ENCODE results near the gene ADRA1B.
A peak's percentile ranks its signal among the peaks of the same experiment; 100 is the strongest.

ADRA1B gene

GRCh38 chr5:159915904-159916840 is at the start of gene ADRA1B:
Gene ADRA1B (plus strand): TSS chr5:159916482. CDS start chr5:159916906, 424 bp downstream.
- DNase-seq, result peak; percentile 78

- peak; percentile 82 for DNase-seq
Measured at GRCh38 chr5:159873680-159874079, 42.6 kb upstream of the ADRA1B start.

- DNase-seq, result peak; percentile 89
Measured at GRCh38 chr5:159874263-159874662, 42.0 kb upstream of the ADRA1B start.

DNA sequence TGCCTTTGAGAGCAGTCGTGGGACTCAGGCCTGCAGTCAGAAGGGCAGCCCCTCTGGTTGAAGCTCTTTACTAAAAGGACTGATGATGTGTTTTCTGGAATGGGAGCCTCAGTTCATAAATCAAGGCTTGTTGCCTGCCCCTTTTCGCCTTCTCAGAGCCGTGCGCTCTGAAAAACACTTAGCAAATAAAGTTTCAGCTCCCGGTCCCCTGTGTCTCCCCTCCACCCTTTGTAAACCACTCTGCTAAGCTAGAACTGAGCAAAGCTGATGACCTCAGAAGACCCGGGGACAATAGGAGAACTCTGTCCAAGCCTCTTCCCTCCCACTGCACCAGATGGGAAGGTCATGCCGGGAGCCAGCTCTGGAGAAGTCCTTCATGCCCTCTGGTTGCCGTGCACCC is 39.3 kb upstream of the ADRA1B start:
- DNase-seq, result no peak

DNA sequence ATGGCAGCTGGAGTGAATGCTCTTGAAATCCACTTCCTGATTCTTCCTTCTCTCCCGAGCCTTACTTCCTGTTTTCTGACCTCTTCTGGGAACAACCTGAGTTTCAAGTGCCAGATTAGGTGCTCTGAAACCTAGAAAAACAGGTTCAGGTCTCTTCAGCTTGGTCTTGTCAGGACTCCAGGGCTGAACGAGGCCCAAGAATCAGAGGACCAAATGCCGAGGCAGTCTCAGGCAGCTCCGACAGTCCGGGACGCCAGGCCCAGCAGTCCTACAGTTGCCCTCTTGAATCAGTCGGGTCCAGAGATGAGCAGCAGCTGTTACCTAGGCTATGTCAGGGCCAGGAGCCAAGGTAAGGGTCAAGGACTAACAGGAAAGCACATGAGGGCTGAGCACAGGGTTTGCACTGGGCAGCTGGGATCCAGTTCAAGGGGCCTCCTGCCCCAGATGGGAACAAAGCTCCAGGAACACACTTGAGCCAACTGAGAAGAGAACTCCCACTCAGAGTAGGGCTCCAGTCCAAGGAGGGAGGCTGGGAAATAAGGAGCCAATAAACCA is 38.3 kb upstream of the ADRA1B start:
- no peak for DNase-seq

DNA sequence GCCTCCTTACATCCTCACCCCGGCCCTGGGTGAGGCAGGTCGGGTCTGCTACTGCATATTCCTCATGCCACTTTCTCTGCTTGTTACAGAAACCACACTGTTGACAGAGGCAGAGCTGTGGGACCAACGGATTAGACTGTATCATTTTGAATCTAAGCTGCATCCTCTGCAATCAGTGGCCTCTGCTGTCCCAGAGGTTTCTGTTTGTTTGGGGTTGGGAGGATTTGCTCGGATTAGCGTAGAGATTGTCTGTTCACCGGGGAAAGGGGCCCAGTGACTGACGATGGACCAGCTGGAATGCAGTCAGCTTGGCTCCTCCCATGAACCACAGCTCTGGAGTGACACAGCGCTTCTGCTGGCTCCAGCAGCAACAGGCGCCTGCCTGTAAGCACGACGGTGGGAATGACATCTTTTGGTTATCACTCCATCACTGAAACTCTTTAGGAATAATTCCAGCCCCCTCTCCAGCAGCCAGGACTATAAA is 37.3 kb upstream of the ADRA1B start:
- peak; percentile 99 for DNase-seq

DNA sequence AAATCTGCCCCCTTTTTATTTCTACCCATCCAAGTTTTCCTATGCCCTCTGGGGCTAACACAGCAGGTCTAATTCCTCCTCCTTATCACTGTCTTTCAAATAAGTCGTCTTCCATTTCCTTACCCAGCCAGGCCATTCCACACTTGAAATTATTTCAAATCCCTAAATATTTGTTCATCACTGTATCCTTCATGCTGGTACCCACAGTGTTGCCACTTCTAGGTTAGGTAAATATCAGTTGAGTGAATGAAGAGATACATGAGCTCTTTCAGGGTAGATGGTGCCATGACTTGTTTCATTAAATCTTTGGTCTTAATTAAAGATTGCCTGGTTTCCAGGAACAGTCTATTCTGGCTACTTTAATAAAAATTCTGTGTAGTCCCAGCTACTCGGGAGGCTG is 35.6 kb upstream of the ADRA1B start:
- DNase-seq, result no peak

DNA sequence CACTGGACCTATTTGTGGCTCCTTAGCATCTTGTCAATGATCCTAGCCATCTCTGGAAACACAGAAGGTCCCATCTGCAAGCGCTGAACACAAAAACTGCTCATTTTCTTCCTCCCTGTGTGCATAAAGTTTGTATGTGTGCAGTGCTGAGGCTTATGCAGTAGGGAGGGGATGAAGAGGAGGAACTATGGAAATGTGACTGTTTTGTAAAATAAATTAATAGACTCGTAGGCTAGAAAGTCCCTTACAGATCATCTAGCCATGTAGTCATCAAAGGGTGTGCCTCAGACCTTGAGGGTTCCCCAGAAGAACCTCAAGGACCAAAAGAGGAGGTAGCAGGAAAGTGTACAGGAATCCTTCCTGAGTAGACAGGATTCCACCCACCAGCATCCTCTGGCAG is 34.3 kb upstream of the ADRA1B start:
- no peak for DNase-seq

GRCh38 chr5:159883522-159883950 is 32.7 kb upstream of the ADRA1B start:
- peak; percentile 98 for DNase-seq

GRCh38 chr5:159884917-159885620 is 31.2 kb upstream of the ADRA1B start:
- DNase-seq, result peak; percentile 53

DNA sequence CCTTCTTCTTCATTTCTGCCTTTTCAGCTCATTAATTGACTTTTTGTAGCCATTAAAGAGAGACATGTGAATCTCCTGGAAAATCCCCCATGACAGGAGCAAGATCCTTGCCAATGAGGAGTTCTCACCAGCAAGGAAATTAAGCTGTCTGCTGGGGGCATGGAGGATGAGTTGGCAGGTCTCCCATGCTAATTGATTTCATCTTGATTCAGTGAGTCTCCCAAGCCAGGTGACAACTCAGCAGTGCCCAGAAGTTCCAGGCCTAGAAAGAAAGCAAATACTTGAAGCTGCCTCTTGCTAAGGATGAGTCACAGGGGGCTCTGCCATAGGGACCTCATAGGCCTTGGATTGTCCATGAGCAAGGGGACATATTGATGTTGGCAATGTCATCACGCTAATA is 30.0 kb upstream of the ADRA1B start:
- peak; percentile 75 for DNase-seq

- no peak for DNase-seq
Measured at GRCh38 chr5:159887050-159887449, 29.2 kb upstream of the ADRA1B start.

DNA sequence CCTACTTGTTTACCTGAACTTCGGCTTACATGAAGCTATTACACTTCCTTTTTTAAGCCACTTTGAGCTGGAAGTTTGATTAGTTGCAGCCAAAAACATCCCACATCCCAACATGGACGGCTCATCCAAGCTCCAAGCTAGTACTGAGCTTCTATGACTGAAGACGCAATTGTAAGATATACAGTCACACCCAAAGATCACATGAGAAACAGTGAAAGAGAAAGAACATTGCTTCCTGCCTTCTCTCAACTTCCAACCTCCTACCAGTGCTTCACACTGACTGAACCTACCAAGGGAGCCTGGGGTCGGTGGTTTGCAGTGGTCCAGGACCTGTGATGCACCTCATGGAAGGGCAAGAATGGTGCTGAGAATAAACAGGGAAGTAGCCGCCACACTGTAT is 27.4 kb upstream of the ADRA1B start:
- DNase-seq, result no peak

DNA sequence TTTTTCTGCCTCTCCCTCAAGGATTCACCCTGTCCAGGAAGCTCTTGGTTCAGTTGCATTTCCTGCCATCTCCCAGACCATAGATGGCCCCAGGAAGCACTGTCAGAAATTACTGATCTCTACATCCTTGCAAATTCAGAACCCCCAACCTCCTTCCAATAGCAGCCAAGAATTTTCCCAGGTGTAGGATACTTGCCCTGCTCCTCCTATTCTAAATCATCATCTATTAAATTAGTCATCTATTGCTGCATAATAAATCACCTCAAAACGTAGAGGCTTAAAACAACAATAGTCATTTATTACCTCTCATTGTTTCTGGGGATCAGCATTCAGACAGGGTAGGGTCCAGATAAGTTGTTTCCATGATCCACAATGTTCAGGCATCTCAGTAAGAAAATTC is 26.1 kb upstream of the ADRA1B start:
- DNase-seq, result no peak

DNA sequence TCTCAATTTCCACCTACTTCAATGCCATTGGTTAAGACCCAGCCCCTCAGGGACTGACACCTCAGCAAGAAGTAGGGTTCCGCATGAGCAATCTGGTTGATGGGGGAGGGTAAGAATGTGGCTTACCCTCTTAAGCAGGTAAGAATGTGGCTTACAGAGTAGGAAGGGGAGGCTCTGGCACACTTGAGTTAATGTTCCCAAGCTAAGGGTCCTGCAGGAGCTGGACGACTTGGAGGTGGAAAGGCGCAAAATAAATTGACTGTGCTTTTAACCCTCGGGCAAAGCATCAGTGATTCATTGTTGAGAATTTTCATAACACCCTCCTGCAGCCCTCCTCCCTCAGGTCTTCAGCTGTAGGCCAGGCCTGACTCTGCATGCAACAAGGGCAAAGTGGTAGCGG is 24.9 kb upstream of the ADRA1B start:
- DNase-seq, result no peak

GRCh38 chr5:159893040-159893695 is 23.1 kb upstream of the ADRA1B start:
- peak; percentile 65 for DNase-seq

- DNase-seq, result no peak
Measured at GRCh38 chr5:159894149-159894720, 22.0 kb upstream of the ADRA1B start.

DNA sequence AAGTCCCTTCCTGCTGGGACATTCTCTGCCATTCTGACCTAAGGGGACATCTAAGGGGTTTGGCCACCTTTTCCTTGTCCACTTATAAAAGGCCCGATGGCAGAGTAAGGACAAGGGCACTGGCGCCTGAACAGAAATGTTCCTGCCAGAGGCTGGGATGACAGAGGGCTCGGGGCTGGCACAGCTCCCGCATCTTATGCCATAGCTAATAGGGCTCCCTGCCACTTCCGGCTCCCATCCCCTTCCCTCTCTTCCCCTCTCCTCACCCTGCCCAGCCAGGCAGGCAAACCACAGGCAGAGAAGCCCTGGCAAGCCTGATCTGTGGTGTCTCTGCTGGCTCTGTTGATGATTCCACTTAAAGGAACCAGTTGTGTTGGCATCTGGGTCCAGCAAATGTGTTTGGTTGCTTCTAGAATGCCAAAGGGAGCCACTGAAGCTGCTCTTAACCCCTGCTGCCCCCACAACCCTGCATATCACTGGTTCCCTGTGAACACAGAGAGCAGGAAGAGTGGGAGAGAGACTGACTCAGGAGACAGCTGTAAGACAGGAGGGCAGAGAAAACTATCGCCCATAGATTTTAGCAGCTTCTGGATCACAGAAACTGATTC is 18.4 kb upstream of the ADRA1B start:
- no peak for DNase-seq

- peak; percentile 84 for DNase-seq
Measured at GRCh38 chr5:159899067-159900049, 16.9 kb upstream of the ADRA1B start.

GRCh38 chr5:159901308-159901707 is 15.0 kb upstream of the ADRA1B start:
- DNase-seq, result no peak

- DNase-seq, result no peak
Measured at GRCh38 chr5:159901772-159902171, 14.5 kb upstream of the ADRA1B start.

Data from fibroblast of skin of right biceps (primary cell).